Neuronal stem cell (in vitro differentiated cells): ENCODE results near the gene SFMBT1.

Experiments used
- DNase-seq: peaks from one replicate; pipeline ENCODE4 v3.0.0-alpha.2; 2013; ENCODE audit warnings: low spot score
- H2AFZ ChIP-seq: one replicate; pipeline ENCODE4 v1.6.1; 2013; ENCODE audit warnings: mild to moderate bottlenecking, low read length, inconsistent platforms
- H2AK5ac ChIP-seq: 2 replicates; pipeline ENCODE4 v1.6.1; 2013; ENCODE audit warnings: low read depth, mild to moderate bottlenecking, inconsistent platforms, low read length, moderate library complexity, mixed read lengths
- H2BK120ac ChIP-seq: 2 replicates; pipeline ENCODE4 v1.6.1; 2013; ENCODE audit warnings: low read depth, mild to moderate bottlenecking, inconsistent platforms, low read length, moderate library complexity, mixed read lengths
- H2BK12ac ChIP-seq: one replicate; pipeline ENCODE4 v1.6.1; 2013; ENCODE audit warnings: low read length, inconsistent platforms
- H2BK15ac ChIP-seq: 2 replicates; pipeline ENCODE4 v1.6.1; 2013; ENCODE audit warnings: mild to moderate bottlenecking, low read length, inconsistent platforms, mixed read lengths
- H2BK5ac ChIP-seq: one replicate; pipeline ENCODE4 v1.6.1; 2013; ENCODE audit warnings: inconsistent platforms, mild to moderate bottlenecking, low read length, moderate library complexity
- H3K14ac ChIP-seq: one replicate; pipeline ENCODE4 v1.6.1; 2013; ENCODE audit warnings: low read length, inconsistent platforms
- H3K18ac ChIP-seq: 2 replicates; pipeline ENCODE4 v1.6.1; 2013; ENCODE audit warnings: low read length, inconsistent platforms
- H3K23ac ChIP-seq: 2 replicates; pipeline ENCODE4 v1.6.1; 2013; ENCODE audit warnings: low read depth, mild to moderate bottlenecking, mixed read lengths, low read length, inconsistent platforms; ENCODE audit not compliant: poor library complexity
- H3K27ac ChIP-seq: replicated peaks from 3 replicates; pipeline ENCODE4 v1.5.1; 2013; ENCODE audit warnings: low read length, inconsistent platforms
- H3K27me3 ChIP-seq, 3 experiments: 2 replicates each; pipeline ENCODE4 v1.6.1; 2013; ENCODE audit warnings: low read length in 3 of 3, mild to moderate bottlenecking in 2 of 3, inconsistent platforms in 1 of 3, low read depth in 1 of 3, mixed read lengths in 1 of 3, moderate library complexity in 1 of 3; ENCODE audit not compliant: control insufficient read depth in 3 of 3, insufficient read depth in 3 of 3
- H3K36me3 ChIP-seq, 2 donors: replicated peaks in 1 of 2; 2 replicates each; pipeline ENCODE4 v1.6.1; 2013; ENCODE audit warnings: low read length in 2 of 2; ENCODE audit not compliant: control insufficient read depth in 2 of 2, insufficient read depth in 2 of 2
- H3K4ac ChIP-seq: 2 replicates; pipeline ENCODE4 v1.6.1; 2013; ENCODE audit warnings: inconsistent platforms, mild to moderate bottlenecking, low read length, moderate library complexity
- H3K4me1 ChIP-seq, 2 donors: 1 replicate in 1 of 2; 2 replicates in 1 of 2; pipeline ENCODE4 v1.6.1; 2013; ENCODE audit warnings: low read length in 2 of 2, low read depth in 1 of 2; ENCODE audit not compliant: control insufficient read depth in 2 of 2, insufficient read depth in 1 of 2
- H3K4me2 ChIP-seq: one replicate; pipeline ENCODE4 v1.6.1; 2013; ENCODE audit warnings: mild to moderate bottlenecking, low read length, inconsistent platforms; ENCODE audit not compliant: insufficient read depth, poor library complexity, severe bottlenecking
- H3K4me3 ChIP-seq, 2 donors: 2 replicates each; pipeline ENCODE4 v1.5.1; 2013; ENCODE audit warnings: low read length in 2 of 2, mild to moderate bottlenecking in 2 of 2, inconsistent platforms in 1 of 2, moderate library complexity in 1 of 2
- H3K79me1 ChIP-seq: one replicate; pipeline ENCODE4 v1.6.1; 2013; ENCODE audit warnings: low read depth, mild to moderate bottlenecking, inconsistent platforms, low read length, moderate library complexity
- H3K9ac ChIP-seq: one replicate; pipeline ENCODE4 v1.6.1; 2013; ENCODE audit warnings: mild to moderate bottlenecking, low read depth, low read length, inconsistent platforms; ENCODE audit not compliant: poor library complexity
- H3K9me3 ChIP-seq, 2 donors: replicated peaks in 1 of 2; 2 replicates each; pipeline versions ENCODE3 to v1.6.1; 2013; ENCODE audit warnings: low read length in 2 of 2, mild to moderate bottlenecking in 2 of 2, inconsistent platforms in 1 of 2, low read depth in 1 of 2, mixed read lengths in 1 of 2, moderate library complexity in 1 of 2; ENCODE audit not compliant: control insufficient read depth in 2 of 2, insufficient read depth in 1 of 2
- H4K8ac ChIP-seq: one replicate; pipeline ENCODE4 v1.6.1; 2013; ENCODE audit warnings: low read depth, mild to moderate bottlenecking, inconsistent platforms, low read length, moderate library complexity
- H4K91ac ChIP-seq: one replicate; pipeline ENCODE4 v1.6.1; 2013; ENCODE audit warnings: low read length, low read depth, mild to moderate bottlenecking, inconsistent platforms; ENCODE audit not compliant: poor library complexity
- WGBS, 2 donors: extraction: QIAGEN DNeasy Blood & Tissue Kit; methylation state at CpG; one replicate each; pipeline ENCODE4 v1.1.7; 2013; ENCODE audit warnings: missing lambda C conversion rate in 2 of 2, mixed read lengths in 1 of 2; ENCODE audit not compliant: insufficient read length in 2 of 2, insufficient replicate concordance in 1 of 2; ENCODE audit errors: extremely low coverage in 2 of 2; 5-methylcytosine and 5-hydroxymethylcytosine counted together

SFMBT1 gene

GRCh38 chr3:52998771-52999513 lies 46.9 kb downstream of the SFMBT1 start:
- H2BK5ac ChIP-seq: peak overlapping the region; percentile 53
- H3K9me3 ChIP-seq: peaks cover 0 to 2% of the 10 kb centered on the region in 2 donors
- no peak overlapping the region for H4K8ac ChIP-seq
- H2AFZ ChIP-seq: no peak overlapping the region
- H3K9ac ChIP-seq: no peak overlapping the region
- no CpG with 5 or more reads among the region's 41 CpGs for whole genome bisulfite sequencing, 2 donors
- H3K27me3 ChIP-seq: no peaks in the 10 kb centered on the region
- no peaks in the 10 kb centered on the region for H3K4me1 ChIP-seq
- no peak for DNase-seq
- H2BK120ac ChIP-seq: no peak overlapping the region
- peak overlapping the region; percentile 56 for H3K14ac ChIP-seq
- peak overlapping the region; percentile 76 for H3K18ac ChIP-seq
- H3K4me2 ChIP-seq: no peak overlapping the region
- peak overlapping the region in 1 of 2 donors; percentile 59 for H3K4me3 ChIP-seq
- no peak overlapping the region for H2BK15ac ChIP-seq
- peaks cover 4% of the 10 kb centered on the region for H3K79me1 ChIP-seq
- H3K36me3 ChIP-seq: peaks cover 0 to 3% of the 10 kb centered on the region in 2 donors
- no peak overlapping the region for H3K27ac ChIP-seq
- H2BK12ac ChIP-seq: no peak overlapping the region
- H4K91ac ChIP-seq: no peak overlapping the region
- no peak overlapping the region for H3K4ac ChIP-seq
- H3K23ac ChIP-seq: peak overlapping the region; percentile 89
- peak overlapping the region; percentile 37 for H2AK5ac ChIP-seq

GRCh38 chr3:52990637-52991036 lies 55.2 kb downstream of the SFMBT1 start:
- no peak overlapping the region for H3K23ac ChIP-seq
- H3K18ac ChIP-seq: no peak overlapping the region
- no peak overlapping the region for H2AFZ ChIP-seq
- WGBS, 2 donors: no CpG with 5 or more reads among the region's 2 CpGs
- no peak for DNase-seq
- H3K36me3 ChIP-seq: no peaks in the 10 kb centered on the region
- H2BK120ac ChIP-seq: no peak overlapping the region
- H3K9ac ChIP-seq: no peak overlapping the region
- H3K4me1 ChIP-seq: no peaks in the 10 kb centered on the region
- H4K91ac ChIP-seq: no peak overlapping the region
- H3K79me1 ChIP-seq: peaks cover 1% of the 10 kb centered on the region
- no peak overlapping the region for H3K4me3 ChIP-seq
- H3K27me3 ChIP-seq: no peaks in the 10 kb centered on the region
- no peak overlapping the region for H4K8ac ChIP-seq
- no peak overlapping the region for H2BK5ac ChIP-seq
- H3K4ac ChIP-seq: no peak overlapping the region
- H2BK12ac ChIP-seq: no peak overlapping the region
- H2AK5ac ChIP-seq: no peak overlapping the region
- no peak overlapping the region for H3K14ac ChIP-seq
- H3K27ac ChIP-seq: no peak overlapping the region
- no peak overlapping the region for H3K4me2 ChIP-seq
- no peaks in the 10 kb centered on the region for H3K9me3 ChIP-seq
- no peak overlapping the region for H2BK15ac ChIP-seq

- H3K27ac ChIP-seq: no peak overlapping the region
- H2BK5ac ChIP-seq: no peak overlapping the region
- H3K4ac ChIP-seq: no peak overlapping the region
- no peaks in the 10 kb centered on the region for H3K4me1 ChIP-seq
- no peaks in the 10 kb centered on the region for H3K9me3 ChIP-seq
- H2AFZ ChIP-seq: no peak overlapping the region
- no peak overlapping the region for H3K4me2 ChIP-seq
- H3K9ac ChIP-seq: no peak overlapping the region
- H3K36me3 ChIP-seq: no peaks in the 10 kb centered on the region
- no peak overlapping the region for H3K14ac ChIP-seq
- H3K18ac ChIP-seq: no peak overlapping the region
- H3K79me1 ChIP-seq: no peaks in the 10 kb centered on the region
- H2BK15ac ChIP-seq: no peak overlapping the region
- H3K4me3 ChIP-seq: no peak overlapping the region
- no peak overlapping the region for H2AK5ac ChIP-seq
- no peaks in the 10 kb centered on the region for H3K27me3 ChIP-seq
- no peak overlapping the region for H4K91ac ChIP-seq
- no peak overlapping the region for H3K23ac ChIP-seq
- no peak for DNase-seq
- no peak overlapping the region for H2BK12ac ChIP-seq
- no peak overlapping the region for H4K8ac ChIP-seq
- H2BK120ac ChIP-seq: no peak overlapping the region
- WGBS, 2 donors: no CpG with 5 or more reads among the region's 3 CpGs
Observed at GRCh38 chr3:52986938-52987337, 58.9 kb downstream of the SFMBT1 start.

- H3K14ac ChIP-seq: no peak overlapping the region
- no peaks in the 10 kb centered on the region for H3K4me1 ChIP-seq
- no peak overlapping the region for H2BK12ac ChIP-seq
- no peak overlapping the region for H2BK120ac ChIP-seq
- H2AK5ac ChIP-seq: no peak overlapping the region
- no peak overlapping the region for H4K8ac ChIP-seq
- no peak overlapping the region for H3K4me3 ChIP-seq
- no peak for DNase-seq
- no peak overlapping the region for H3K4me2 ChIP-seq
- H3K4ac ChIP-seq: no peak overlapping the region
- H2BK15ac ChIP-seq: no peak overlapping the region
- no peak overlapping the region for H3K27ac ChIP-seq
- no peaks in the 10 kb centered on the region for H3K36me3 ChIP-seq
- no peaks in the 10 kb centered on the region for H3K79me1 ChIP-seq
- WGBS, 2 donors: no CpG with 5 or more reads among the region's 1 CpG
- H3K18ac ChIP-seq: no peak overlapping the region
- no peak overlapping the region for H3K23ac ChIP-seq
- no peak overlapping the region for H4K91ac ChIP-seq
- H3K9ac ChIP-seq: no peak overlapping the region
- no peaks in the 10 kb centered on the region for H3K27me3 ChIP-seq
- H3K9me3 ChIP-seq: peaks cover 0 to 3% of the 10 kb centered on the region in 2 donors
- no peak overlapping the region for H2BK5ac ChIP-seq
- no peak overlapping the region for H2AFZ ChIP-seq
Observed at GRCh38 chr3:52986049-52986448, 59.8 kb downstream of the SFMBT1 start.
